SH-SY5Y (cell line): ENCODE results near the gene GRIN2A.

Source experiments
- GATA2 ChIP-seq: IDR thresholded peaks from 2 replicates; pipeline ENCODE4 v1.6.1; 2011; ENCODE audit warnings: mild to moderate bottlenecking, low read depth, low read length
- GATA3 ChIP-seq: IDR thresholded peaks from 2 replicates; pipeline ENCODE4 v1.6.1; 2011; ENCODE audit warnings: low read depth, mild to moderate bottlenecking, low read length, moderate library complexity

DNA sequence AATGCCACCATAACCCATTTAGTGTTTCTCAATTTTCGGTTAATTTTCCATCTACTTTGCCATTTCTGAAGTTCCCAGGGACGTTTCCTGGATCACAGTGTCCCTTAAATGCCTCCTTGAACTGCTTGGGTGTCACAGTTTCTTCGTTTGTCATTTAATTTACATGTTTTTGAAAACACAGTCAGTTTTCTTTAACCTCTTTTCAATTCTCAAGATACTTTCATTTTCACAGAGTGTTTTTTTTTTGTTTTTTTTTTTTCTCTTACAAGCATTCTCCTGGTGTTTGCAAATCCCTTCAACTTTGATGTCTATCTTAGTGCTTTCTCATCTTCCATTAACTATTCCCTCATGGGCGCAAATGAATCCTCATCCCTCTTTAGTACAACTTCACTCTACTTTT is 283.7 kb downstream of the GRIN2A start:
- TF ChIP-seq GATA2 = no peak
- no peak for TF ChIP-seq GATA3
